GM12872 (cell line): ENCODE results near the gene WDR1.

Source experiments
- CTCF ChIP-seq: IDR thresholded peaks from 3 replicates; pipeline ENCODE4 v1.5.1; 2011; ENCODE audit warnings: low read depth, mild to moderate bottlenecking, low read length, moderate library complexity; ENCODE audit not compliant: insufficient read depth

Gene WDR1

DNA sequence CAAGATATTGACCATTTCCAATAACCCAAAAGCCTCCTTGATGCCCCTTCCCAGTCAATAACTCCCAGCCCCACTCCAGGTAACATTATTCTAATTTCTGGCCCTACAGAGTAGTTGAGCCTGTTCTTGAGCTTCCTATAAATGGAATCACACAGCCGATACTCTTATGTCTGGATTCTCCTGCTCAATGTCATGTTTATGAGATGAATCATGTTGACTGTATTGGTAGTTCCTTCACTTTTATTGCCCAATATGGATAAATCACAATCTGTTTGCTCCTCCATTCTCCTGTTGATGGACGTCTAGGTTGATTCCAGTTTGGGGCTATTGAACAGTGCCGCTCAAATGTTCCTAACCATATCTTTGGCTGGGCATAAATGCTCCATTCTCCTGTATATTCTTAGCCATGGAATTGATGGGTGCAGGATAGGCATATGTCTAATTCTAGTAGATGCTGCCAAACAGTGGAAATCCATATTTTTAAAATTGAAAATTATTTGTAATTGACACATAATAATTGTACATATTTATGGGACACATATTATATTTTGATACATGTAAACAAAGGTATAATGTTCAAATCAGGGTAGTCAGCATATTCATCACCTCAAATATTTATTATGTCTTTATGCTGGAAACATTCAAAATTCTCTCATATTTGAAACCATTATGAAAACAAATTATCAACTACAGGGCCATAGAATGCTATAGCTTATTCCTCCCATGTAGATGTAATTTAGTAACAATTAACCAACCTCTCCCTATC, 54.8 kb downstream of the WDR1 start:
- TF ChIP-seq CTCF: no peak

GRCh38 chr4:10058371-10058770, 58.2 kb downstream of the WDR1 start:
- no peak for TF ChIP-seq CTCF

DNA sequence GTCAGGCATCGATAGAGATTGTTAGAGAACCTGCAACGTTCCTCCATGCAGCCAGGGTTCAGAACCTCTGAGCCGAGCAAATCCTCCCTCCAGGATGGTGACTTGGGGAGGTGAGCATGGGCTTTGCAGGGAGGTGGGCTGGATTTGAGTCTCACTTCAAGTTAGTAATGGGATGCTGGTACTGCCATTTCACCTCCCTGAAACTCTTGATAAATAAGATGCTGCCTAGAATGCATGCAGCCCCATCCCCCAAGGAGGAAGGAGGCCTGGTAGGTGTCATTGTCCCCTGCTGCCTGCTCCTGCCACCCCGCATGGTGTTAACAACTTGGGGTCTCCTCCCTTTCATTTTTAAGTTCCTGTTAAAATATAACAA, 59.6 kb downstream of the WDR1 start:
- TF ChIP-seq CTCF: no peak

- no peak for TF ChIP-seq CTCF
These were observed 60.1 kb downstream of the WDR1 start for GRCh38 chr4:10056334-10057022.

- TF ChIP-seq CTCF: no peak
These were observed 60.7 kb downstream of the WDR1 start for GRCh38 chr4:10055871-10056270.

- TF ChIP-seq CTCF: no peak
These were observed 62.0 kb downstream of the WDR1 start for GRCh38 chr4:10054571-10055041.

- TF ChIP-seq CTCF: no peak
These were observed 62.8 kb downstream of the WDR1 start for GRCh38 chr4:10053635-10054453.
